Right lobe of liver (tissue), 6 donors: Measurements from ENCODE around the gene UBASH3B. TPM values are rescaled to one million over a fixed set of nuclear protein-coding genes. Genes with fewer than 3 reads are reported as not detected.

Source experiments
- ATAC-seq, 4 donors: fragments of 200-7000 bp; cut with Tn5 transposase; one replicate each; pipeline ENCODE4 v1.9.1; 2020; ENCODE audit warnings: mild to moderate bottlenecking in 4 of 4, moderate library complexity in 4 of 4
- DNase-seq, 3 donors: peaks; one replicate each; pipeline ENCODE4 v3.0.0-alpha.2; 2020
- H3K27ac ChIP-seq, 3 donors: fragments of 200-600 bp; one replicate each; pipeline ENCODE4 v1.8.0; 2022
- H3K27me3 ChIP-seq, 2 donors: fragments of 200-600 bp; one replicate each; pipeline ENCODE4 v1.8.0; 2022
- H3K36me3 ChIP-seq, 4 donors: fragments of 200-600 bp; sonication (generic) in 1 of 4; one replicate each; pipeline versions ENCODE4 v1.5.1 to v1.8.0; 2017 to 2022; ENCODE audit warnings: control low read depth in 1 of 4
- H3K4me1 ChIP-seq, 4 donors: fragments of 200-600 bp; sonication (generic) in 1 of 4; one replicate each; pipeline versions ENCODE4 v1.5.1 to v1.8.0; 2017 to 2022; ENCODE audit warnings: control low read depth in 1 of 4
- H3K4me3 ChIP-seq, 3 donors: fragments of 200-600 bp; one replicate each; pipeline ENCODE4 v1.8.0; 2022
- H3K9me3 ChIP-seq, 4 donors: fragments of 200-600 bp; sonication (generic) in 1 of 4; one replicate each; pipeline versions ENCODE4 v1.5.1 to v1.8.0; 2017 to 2022; ENCODE audit warnings: control low read depth in 1 of 4
- CTCF ChIP-seq, 4 donors: fragments of 200-600 bp in 3 of 4; fragments of 450-650 bp in 1 of 4; IDR thresholded peaks; one replicate each; pipeline versions ENCODE4 v1.5.1 to v1.8.0; 2016 to 2022; ENCODE audit warnings: antibody characterized with exemption in 4 of 4, mild to moderate bottlenecking in 2 of 4
- POLR2A ChIP-seq: fragments of 450-650 bp; IDR thresholded peaks from one replicate; pipeline ENCODE4 v1.6.1; 2017; ENCODE audit warnings: antibody characterized with exemption, mild to moderate bottlenecking
- WGBS: methylation state at CpG from one replicate; pipeline ENCODE4 v1.1.6; 2018; ENCODE audit warnings: low coverage, low lambda C conversion rate; ENCODE audit not compliant: insufficient coverage; ENCODE audit errors: missing lambda C conversion rate; 5-methylcytosine and 5-hydroxymethylcytosine counted together
- intact Hi-C, 2 donors: fragments of 100-400 bp; cut with DNase I; formaldehyde crosslinking; loops; one replicate each; pipeline versions ENCODE4 v1.11.2 to v1.14.1; 2022
- total RNA-seq, 6 experiments: library from RNA; depleted of rRNA in 2 of 6; stranded (reverse); fragments of >200 nt in 2 of 6; fragmentation: NEBNext Ultra II Directional in 3 of 6; extraction: Animal tissue kit (Norgen Biotek cat#: 25700) in 3 of 6; gene quantifications; one replicate each; pipeline versions ENCODE4 v1.1.0 to v1.2.4, GENCODE V29; 2016 to 2023
- donor health status: DM: no; HTN: yes; CAD: no.
- donor health status: DM: no; HTN: no; CAD: no.
- donor health status: DM: no; HTN: no; CAD: no.
- donor health status: DM: no; HTN: yes; CAD: no.
- donor health status: DM: no; HTN: yes; CAD: no.

UBASH3B gene
- total RNA-seq, 6 experiments from 2014 or later, result 1.7 to 10.5 (median 2.4) TPM

GRCh38 chr11:122720107-122720881 is 64.8 kb downstream of the UBASH3B start:
- no peaks in the 10 kb centered on the region for H3K9me3 ChIP-seq
- intact Hi-C loops, result no loop called here
- no peaks in the 10 kb centered on the region for H3K27me3 ChIP-seq
- 68% methylated on average over 7 of the region's 7 CpGs for WGBS
- ATAC-seq (no peak), DNase-seq (no peak)
- no peaks in the 10 kb centered on the region for H3K4me1 ChIP-seq
- no peaks in the 10 kb centered on the region for H3K36me3 ChIP-seq
- no peak overlapping the region for H3K27ac ChIP-seq
- no peak for TF ChIP-seq CTCF (IDR thresholded peaks at IDR 0.05)
- no peak for TF ChIP-seq POLR2A
- no peak overlapping the region for H3K4me3 ChIP-seq

GRCh38 chr11:122721201-122721963 is 65.9 kb downstream of the UBASH3B start:
- H3K36me3 ChIP-seq, result no peaks in the 10 kb centered on the region
- no peak overlapping the region for H3K27ac ChIP-seq
- H3K4me1 ChIP-seq, result no peaks in the 10 kb centered on the region
- no peaks in the 10 kb centered on the region for H3K27me3 ChIP-seq
- no peaks in the 10 kb centered on the region for H3K9me3 ChIP-seq
- intact Hi-C loops, result no loop called here
- no peak for ATAC-seq
- DNase-seq, result no peak
- H3K4me3 ChIP-seq, result no peak overlapping the region
- WGBS, result 48% methylated on average over 5 of the region's 5 CpGs
- TF ChIP-seq POLR2A (no peak), CTCF (IDR thresholded peaks at IDR 0.05) (no peak)

- no peak overlapping the region for H3K4me3 ChIP-seq
- no peak for DNase-seq
- no peaks in the 10 kb centered on the region for H3K4me1 ChIP-seq
- no peak overlapping the region for H3K27ac ChIP-seq
- H3K36me3 ChIP-seq, result no peaks in the 10 kb centered on the region
- no peak for ATAC-seq
- no peak for TF ChIP-seq POLR2A
- no peak for TF ChIP-seq CTCF (IDR thresholded peaks at IDR 0.05)
- intact Hi-C loops, result no loop called here
- no peaks in the 10 kb centered on the region for H3K9me3 ChIP-seq
- H3K27me3 ChIP-seq, result no peaks in the 10 kb centered on the region
- WGBS, result 72% methylated on average over 2 of the region's 2 CpGs
Observed at GRCh38 chr11:122721964-122722266, 66.4 kb downstream of the UBASH3B start.

- Histone ChIP-seq H3K4me1 (no peaks in the 10 kb centered on the region), H3K9me3 (no peaks in the 10 kb centered on the region), H3K27me3 (no peaks in the 10 kb centered on the region), H3K27ac (no peak overlapping the region), H3K4me3 (no peak overlapping the region), H3K36me3 (no peaks in the 10 kb centered on the region)
- 75% methylated on average over 4 of the region's 4 CpGs for WGBS
- DNase-seq, result no peak
- TF ChIP-seq POLR2A (no peak), CTCF (IDR thresholded peaks at IDR 0.05) (no peak)
- ATAC-seq, result no peak
- intact Hi-C loops, result no loop called here
Observed at GRCh38 chr11:122723106-122723505, 67.6 kb downstream of the UBASH3B start.
